HG02610 (cell line): ENCODE data around the gene UBE2D3.

Experiments used
- ATAC-seq: cut with Tn5 transposase; IDR thresholded peaks from one replicate; pipeline ENCODE4 v1.9.1; 2021; ENCODE audit warnings: mild to moderate bottlenecking, moderate library complexity; ENCODE audit not compliant: unreplicated experiment

The UBE2D3 gene

GRCh38 chr4:102792361-102792936, 34.9 kb downstream of the UBE2D3 start:
- no peak for ATAC-seq

GRCh38 chr4:102791318-102791835, 36.0 kb downstream of the UBE2D3 start:
- ATAC-seq: no peak

- peak; percentile 58 for ATAC-seq
Observed at GRCh38 chr4:102789317-102789717, 38.0 kb downstream of the UBE2D3 start.

- ATAC-seq: no peak
Observed at GRCh38 chr4:102787944-102788343, 39.4 kb downstream of the UBE2D3 start.

GRCh38 chr4:102787096-102787881, 40.1 kb downstream of the UBE2D3 start:
- ATAC-seq: no peak

- ATAC-seq: no peak
Observed at GRCh38 chr4:102786279-102786678, 41.1 kb downstream of the UBE2D3 start.

- ATAC-seq: no peak
Observed at GRCh38 chr4:102783006-102783405, 44.3 kb downstream of the UBE2D3 start.

GRCh38 chr4:102781570-102781969, 45.8 kb downstream of the UBE2D3 start:
- ATAC-seq: no peak

GRCh38 chr4:102780476-102781144, 46.7 kb downstream of the UBE2D3 start:
- ATAC-seq: peak; percentile 63

GRCh38 chr4:102779204-102779603, 48.1 kb downstream of the UBE2D3 start:
- no peak for ATAC-seq

GRCh38 chr4:102778720-102779119, 48.6 kb downstream of the UBE2D3 start:
- ATAC-seq: no peak

- no peak for ATAC-seq
Observed at GRCh38 chr4:102775805-102776204, 51.5 kb downstream of the UBE2D3 start.

GRCh38 chr4:102774254-102774653, 53.1 kb downstream of the UBE2D3 start:
- no peak for ATAC-seq

GRCh38 chr4:102772738-102773340, 54.5 kb downstream of the UBE2D3 start:
- ATAC-seq: no peak

GRCh38 chr4:102764901-102765300, 62.5 kb downstream of the UBE2D3 start:
- ATAC-seq: no peak

GRCh38 chr4:102761906-102762305, 65.4 kb downstream of the UBE2D3 start:
- ATAC-seq: no peak

- ATAC-seq: no peak
Observed at GRCh38 chr4:102761296-102761701, 66.1 kb downstream of the UBE2D3 start.

GRCh38 chr4:102760645-102761295, 66.6 kb downstream of the UBE2D3 start, which contains the start of gene MANBA:
Gene MANBA (minus strand): TSS chr4:102760968. CDS start chr4:102760894, 74 bp downstream.
- peak; percentile 91 for ATAC-seq

- ATAC-seq: peak; percentile 75
Observed at GRCh38 chr4:102759831-102760644, 67.3 kb downstream of the UBE2D3 start.
